ENCODE results near the gene LRRC32.

DNA sequence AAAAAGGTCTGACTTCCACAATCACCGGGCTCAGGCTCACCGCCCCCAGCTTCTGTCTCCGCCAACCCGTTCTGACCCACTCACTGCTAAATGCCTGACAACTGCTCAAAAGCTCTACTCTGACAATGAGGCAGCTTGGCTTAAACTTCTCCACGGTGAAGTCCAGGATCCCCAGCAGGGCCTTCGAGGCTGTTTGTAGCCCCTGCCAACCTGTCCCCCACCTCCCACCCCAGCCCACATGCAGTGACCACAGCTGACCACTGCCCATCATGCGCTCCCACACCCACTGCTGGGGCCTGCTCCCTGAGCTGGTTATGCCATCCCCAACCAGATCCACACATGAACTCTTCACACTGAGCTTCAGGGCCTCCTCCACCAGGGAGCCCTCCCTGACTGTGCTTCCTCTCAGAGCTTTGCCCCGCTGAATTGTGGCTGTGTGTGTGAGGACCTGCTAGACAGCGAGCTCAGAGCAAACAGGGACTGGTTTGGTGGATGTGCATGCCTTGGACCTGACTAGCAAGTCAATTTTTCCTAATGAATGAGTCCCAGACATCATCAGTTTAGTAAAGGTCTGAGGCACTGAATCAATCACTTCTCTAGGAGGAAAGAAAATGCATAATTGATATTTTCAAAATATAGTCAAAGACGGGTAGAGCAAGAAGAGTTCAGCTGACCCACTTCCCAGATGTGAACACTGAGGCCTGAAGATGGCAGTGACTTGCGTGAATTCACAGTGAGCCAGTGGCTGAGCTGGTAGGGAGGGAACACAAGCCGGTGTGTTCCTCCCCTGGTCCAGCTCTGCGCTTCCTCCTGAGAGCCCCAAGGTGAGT is 7.7 kb downstream of the LRRC32 start:
- TF ChIP-seq, protein P1, sequence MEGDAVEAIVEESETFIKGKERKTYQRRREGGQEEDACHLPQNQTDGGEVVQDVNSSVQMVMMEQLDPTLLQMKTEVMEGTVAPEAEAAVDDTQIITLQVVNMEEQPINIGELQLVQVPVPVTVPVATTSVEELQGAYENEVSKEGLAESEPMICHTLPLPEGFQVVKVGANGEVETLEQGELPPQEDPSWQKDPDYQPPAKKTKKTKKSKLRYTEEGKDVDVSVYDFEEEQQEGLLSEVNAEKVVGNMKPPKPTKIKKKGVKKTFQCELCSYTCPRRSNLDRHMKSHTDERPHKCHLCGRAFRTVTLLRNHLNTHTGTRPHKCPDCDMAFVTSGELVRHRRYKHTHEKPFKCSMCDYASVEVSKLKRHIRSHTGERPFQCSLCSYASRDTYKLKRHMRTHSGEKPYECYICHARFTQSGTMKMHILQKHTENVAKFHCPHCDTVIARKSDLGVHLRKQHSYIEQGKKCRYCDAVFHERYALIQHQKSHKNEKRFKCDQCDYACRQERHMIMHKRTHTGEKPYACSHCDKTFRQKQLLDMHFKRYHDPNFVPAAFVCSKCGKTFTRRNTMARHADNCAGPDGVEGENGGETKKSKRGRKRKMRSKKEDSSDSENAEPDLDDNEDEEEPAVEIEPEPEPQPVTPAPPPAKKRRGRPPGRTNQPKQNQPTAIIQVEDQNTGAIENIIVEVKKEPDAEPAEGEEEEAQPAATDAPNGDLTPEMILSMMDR (IDR thresholded peaks at IDR 0.05): no peak
- TF ChIP-seq POLR2A (IDR thresholded peaks at IDR 0.05): no peak

Data from stomach (tissue), 4 donors.